SK-N-SH (cell line): ENCODE data around the gene IRX2. TPM values are rescaled to one million over a fixed set of nuclear protein-coding genes. Genes with fewer than 3 reads are reported as not detected.

Experiments used
- CTCF ChIA-PET: fragments of 300-600, 350-600 bp; formaldehyde crosslinking; extraction: SDS; loops from one replicate; lab custom pipeline; 2021; lab: Yijun Ruan, JAX
- POLR2A ChIA-PET: fragments of 350-600 bp; sonication (Branson Sonifier 250); formaldehyde crosslinking; extraction: SDS; loops from one replicate; lab custom pipeline; 2020; ENCODE audit warnings: antibody characterized with exemption, inconsistent platforms; lab: Yijun Ruan, JAX
- DNase-seq: peaks from one replicate; pipeline ENCODE4 v3.0.0; 2012
- H2AFZ ChIP-seq: fragments of 200-600 bp; sonication (generic); 2 replicates; pipeline ENCODE4 v1.8.1; 2016; ENCODE audit warnings: antibody characterized with exemption, mild to moderate bottlenecking, low read depth
- H3F3A ChIP-seq: fragments of 200-600 bp; sonication (generic); replicated peaks from 2 replicates; pipeline ENCODE3; 2016; ENCODE audit warnings: antibody characterized with exemption, mild to moderate bottlenecking; ENCODE audit not compliant: insufficient read depth
- H3K27ac ChIP-seq, 2 experiments: fragments of 200-500 bp in 1 of 2; fragments of 200-600 bp in 1 of 2; sonication (Bioruptor generic) in 1 of 2; sonication (generic), shearing (Covaris generic) in 1 of 2; 2 replicates each; pipeline versions ENCODE4 v1.5.1 to v1.6.1; 2014 to 2016; ENCODE audit warnings: low read depth in 2 of 2, inconsistent platforms in 1 of 2, low read length in 1 of 2, mild to moderate bottlenecking in 1 of 2, mixed read lengths in 1 of 2
- H3K27me3 ChIP-seq: fragments of 200-600 bp; sonication (generic), shearing (Covaris generic); 2 replicates; pipeline ENCODE4 v1.6.1; 2016; ENCODE audit warnings: mixed run types; ENCODE audit not compliant: insufficient read depth
- H3K36me3 ChIP-seq, 2 experiments: fragments of 200-500 bp in 1 of 2; fragments of 200-600 bp in 1 of 2; sonication (Bioruptor generic) in 1 of 2; sonication (generic) in 1 of 2; replicated peaks in 1 of 2; 2 replicates each; pipeline versions ENCODE3 to v1.5.1; 2014 to 2016; ENCODE audit warnings: low read length in 1 of 2, mild to moderate bottlenecking in 1 of 2; ENCODE audit not compliant: insufficient read depth in 2 of 2, control insufficient read depth in 1 of 2
- H3K4me1 ChIP-seq, 2 experiments: fragments of 200-500 bp in 1 of 2; fragments of 200-600 bp in 1 of 2; sonication (Bioruptor generic) in 1 of 2; sonication (generic), shearing (Covaris generic) in 1 of 2; 2 replicates each; pipeline versions ENCODE4 v1.5.1 to v1.6.1; 2014 to 2016; ENCODE audit warnings: low read depth in 1 of 2, low read length in 1 of 2, mixed run types in 1 of 2; ENCODE audit not compliant: insufficient read depth in 2 of 2, control insufficient read depth in 1 of 2
- H3K4me2 ChIP-seq: fragments of 200-600 bp; sonication (generic), shearing (Covaris generic); 2 replicates; pipeline ENCODE4 v1.6.1; 2017; ENCODE audit warnings: mixed run types
- H3K4me3 ChIP-seq, 2 experiments: fragments of 200-500 bp in 1 of 2; fragments of 200-600 bp in 1 of 2; sonication (Bioruptor generic) in 1 of 2; sonication (generic), shearing (Covaris generic) in 1 of 2; 2 replicates each; pipeline versions ENCODE4 v1.5.1 to v1.8.1; 2014 to 2016; ENCODE audit warnings: low read depth in 2 of 2, inconsistent platforms in 1 of 2, low read length in 1 of 2, mild to moderate bottlenecking in 1 of 2, mixed read lengths in 1 of 2, moderate library complexity in 1 of 2
- H3K79me2 ChIP-seq: fragments of 200-600 bp; sonication (generic); 2 replicates; pipeline ENCODE4 v1.8.1; 2017; ENCODE audit warnings: mild to moderate bottlenecking; ENCODE audit not compliant: insufficient read depth
- H3K9ac ChIP-seq: fragments of 200-600 bp; sonication (generic); 2 replicates; pipeline ENCODE4 v1.6.1; 2017; ENCODE audit warnings: mixed run types
- H3K9me2 ChIP-seq: fragments of 200-600 bp; sonication (generic); 2 replicates; pipeline ENCODE4 v1.6.1; 2017; ENCODE audit warnings: mixed run types
- H3K9me3 ChIP-seq: fragments of 200-600 bp; sonication (generic); 2 replicates; pipeline ENCODE4 v1.6.1; 2017; ENCODE audit warnings: mixed run types, mild to moderate bottlenecking, moderate library complexity
- H4K20me1 ChIP-seq: fragments of 200-600 bp; sonication (generic); 2 replicates; pipeline ENCODE4 v1.6.1; 2017; ENCODE audit warnings: mild to moderate bottlenecking, mixed run types; ENCODE audit not compliant: insufficient read depth
- EZH2phosphoT487 ChIP-seq: fragments of 200-600 bp; sonication (generic); IDR thresholded peaks from 2 replicates; pipeline ENCODE4 v1.6.1; 2017; ENCODE audit warnings: low read depth, mixed run types, mild to moderate bottlenecking, antibody characterized with exemption, moderate library complexity, borderline replicate concordance
- FOXM1 ChIP-seq: IDR thresholded peaks from 2 replicates; pipeline ENCODE4 v1.4.0; 2012; ENCODE audit warnings: low read depth, mild to moderate bottlenecking
- GABPA ChIP-seq: IDR thresholded peaks from 2 replicates; pipeline ENCODE4 v1.4.0; 2012; ENCODE audit warnings: low read depth, mild to moderate bottlenecking
- GATA2 ChIP-seq: sonication (generic); formaldehyde crosslinking; IDR thresholded peaks from 2 replicates; pipeline ENCODE4 v1.5.0; 2020; ENCODE audit warnings: mild to moderate bottlenecking, missing genetic modification reagents
- JUND ChIP-seq: IDR thresholded peaks from 2 replicates; pipeline ENCODE4 v1.4.0; 2012
- MEF2A ChIP-seq: IDR thresholded peaks from 2 replicates; pipeline ENCODE4 v1.4.0; 2012; ENCODE audit warnings: low read depth, borderline replicate concordance
- MXI1 ChIP-seq: IDR thresholded peaks from 2 replicates; pipeline ENCODE4 v1.6.1; 2012; ENCODE audit warnings: mild to moderate bottlenecking, low read depth, low read length, improper control_type of control experiment
- NFIC ChIP-seq: IDR thresholded peaks from 2 replicates; pipeline ENCODE4 v1.4.0; 2012; ENCODE audit warnings: borderline replicate concordance
- POLR2AphosphoS5 ChIP-seq: IDR thresholded peaks from 2 replicates; pipeline ENCODE4 v1.6.1; 2012; ENCODE audit warnings: low read depth, low read length
- RFX5 ChIP-seq: IDR thresholded peaks from 2 replicates; pipeline ENCODE4 v1.6.1; 2012; ENCODE audit warnings: mild to moderate bottlenecking, improper control_type of control experiment, low read length
- TAF1 ChIP-seq: IDR thresholded peaks from 2 replicates; pipeline ENCODE4 v1.6.1; 2012; ENCODE audit warnings: low read depth, mild to moderate bottlenecking, low read length, moderate library complexity, borderline replicate concordance
- TCF12 ChIP-seq: IDR thresholded peaks from 2 replicates; pipeline ENCODE4 v1.4.0; 2012
- WGBS: methylation state at CpG from one replicate; pipeline ENCODE4 v1.1.6; 2017; ENCODE audit warnings: low lambda C conversion rate; 5-methylcytosine and 5-hydroxymethylcytosine counted together
- polyA plus RNA-seq, 3 experiments: library from polyadenylated mRNA; depleted of rRNA; stranded (reverse); fragments of >200 nt; gene quantifications; 2 replicates each; pipeline ENCODE4 v1.2.3, GENCODE V29; 2012
- TF ChIP-seq, protein P1 (sequence below): IDR thresholded peaks from 2 replicates; pipeline ENCODE4 v1.4.0; 2012; ENCODE audit warnings: low read depth, borderline replicate concordance
- TF ChIP-seq, protein P2 (sequence below): fragments of 150-350 bp; IDR thresholded peaks from 2 replicates; pipeline ENCODE4 v1.6.1; 2017; ENCODE audit warnings: antibody characterized with exemption, low read length, low read depth, borderline replicate concordance
- TF ChIP-seq, protein P3 (sequence below): fragments of 150-350 bp; IDR thresholded peaks from 2 replicates; pipeline ENCODE4 v1.6.1; 2016; ENCODE audit warnings: mild to moderate bottlenecking, low read depth, low read length
- TF ChIP-seq, protein P4 (sequence below): IDR thresholded peaks from 2 replicates; pipeline ENCODE4; 2012
- TF ChIP-seq, protein P5 (sequence below): fragments of 200-600 bp; sonication (generic); IDR thresholded peaks from 2 replicates; pipeline ENCODE4 v1.6.1; 2017; ENCODE audit warnings: antibody characterized with exemption, mild to moderate bottlenecking, moderate library complexity

Gene IRX2
- polyA plus RNA-seq, 1 of the 3 experiments (the other 2 are of a cell fraction): not detected

DNA sequence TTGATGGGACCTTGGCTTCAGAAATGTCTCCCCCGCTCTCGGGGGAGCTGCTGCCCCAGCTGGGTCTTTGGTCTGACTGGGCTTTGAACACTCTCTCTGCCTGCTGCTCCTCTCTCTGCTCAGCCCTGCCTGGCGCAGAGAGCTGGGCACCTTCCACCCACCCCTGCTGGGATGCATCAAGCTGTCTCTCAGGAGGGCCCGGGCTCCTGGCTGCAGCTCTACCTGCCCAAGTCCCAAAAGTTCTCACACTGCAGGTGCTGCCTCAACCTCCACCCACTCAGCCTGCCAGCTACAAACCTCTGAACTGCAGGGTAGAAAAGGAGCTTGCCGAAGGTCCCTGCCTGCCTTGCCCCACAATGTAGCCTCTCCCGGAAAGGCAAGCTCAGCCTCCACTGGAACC is 36.7 kb downstream of the IRX2 start:
- no peak for TF ChIP-seq EZH2phosphoT487
- no peak for TF ChIP-seq MXI1
- no peak for TF ChIP-seq JUND
- TF ChIP-seq TAF1: no peak
- TF ChIP-seq, protein P1, sequence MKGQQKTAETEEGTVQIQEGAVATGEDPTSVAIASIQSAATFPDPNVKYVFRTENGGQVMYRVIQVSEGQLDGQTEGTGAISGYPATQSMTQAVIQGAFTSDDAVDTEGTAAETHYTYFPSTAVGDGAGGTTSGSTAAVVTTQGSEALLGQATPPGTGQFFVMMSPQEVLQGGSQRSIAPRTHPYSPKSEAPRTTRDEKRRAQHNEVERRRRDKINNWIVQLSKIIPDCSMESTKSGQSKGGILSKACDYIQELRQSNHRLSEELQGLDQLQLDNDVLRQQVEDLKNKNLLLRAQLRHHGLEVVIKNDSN: no peak
- no peak for TF ChIP-seq RFX5
- TF ChIP-seq, protein P2, sequence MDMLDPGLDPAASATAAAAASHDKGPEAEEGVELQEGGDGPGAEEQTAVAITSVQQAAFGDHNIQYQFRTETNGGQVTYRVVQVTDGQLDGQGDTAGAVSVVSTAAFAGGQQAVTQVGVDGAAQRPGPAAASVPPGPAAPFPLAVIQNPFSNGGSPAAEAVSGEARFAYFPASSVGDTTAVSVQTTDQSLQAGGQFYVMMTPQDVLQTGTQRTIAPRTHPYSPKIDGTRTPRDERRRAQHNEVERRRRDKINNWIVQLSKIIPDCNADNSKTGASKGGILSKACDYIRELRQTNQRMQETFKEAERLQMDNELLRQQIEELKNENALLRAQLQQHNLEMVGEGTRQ: no peak
- no peak for TF ChIP-seq FOXM1
- TF ChIP-seq, protein P3, sequence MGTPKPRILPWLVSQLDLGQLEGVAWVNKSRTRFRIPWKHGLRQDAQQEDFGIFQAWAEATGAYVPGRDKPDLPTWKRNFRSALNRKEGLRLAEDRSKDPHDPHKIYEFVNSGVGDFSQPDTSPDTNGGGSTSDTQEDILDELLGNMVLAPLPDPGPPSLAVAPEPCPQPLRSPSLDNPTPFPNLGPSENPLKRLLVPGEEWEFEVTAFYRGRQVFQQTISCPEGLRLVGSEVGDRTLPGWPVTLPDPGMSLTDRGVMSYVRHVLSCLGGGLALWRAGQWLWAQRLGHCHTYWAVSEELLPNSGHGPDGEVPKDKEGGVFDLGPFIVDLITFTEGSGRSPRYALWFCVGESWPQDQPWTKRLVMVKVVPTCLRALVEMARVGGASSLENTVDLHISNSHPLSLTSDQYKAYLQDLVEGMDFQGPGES: no peak
- no peak for TF ChIP-seq NFIC
- TF ChIP-seq, protein P4, sequence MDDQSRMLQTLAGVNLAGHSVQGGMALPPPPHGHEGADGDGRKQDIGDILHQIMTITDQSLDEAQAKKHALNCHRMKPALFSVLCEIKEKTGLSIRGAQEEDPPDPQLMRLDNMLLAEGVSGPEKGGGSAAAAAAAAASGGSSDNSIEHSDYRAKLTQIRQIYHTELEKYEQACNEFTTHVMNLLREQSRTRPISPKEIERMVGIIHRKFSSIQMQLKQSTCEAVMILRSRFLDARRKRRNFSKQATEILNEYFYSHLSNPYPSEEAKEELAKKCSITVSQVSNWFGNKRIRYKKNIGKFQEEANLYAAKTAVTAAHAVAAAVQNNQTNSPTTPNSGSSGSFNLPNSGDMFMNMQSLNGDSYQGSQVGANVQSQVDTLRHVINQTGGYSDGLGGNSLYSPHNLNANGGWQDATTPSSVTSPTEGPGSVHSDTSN: no peak
- no peak for TF ChIP-seq GABPA
- no peak for TF ChIP-seq MEF2A
- TF ChIP-seq, protein P5, sequence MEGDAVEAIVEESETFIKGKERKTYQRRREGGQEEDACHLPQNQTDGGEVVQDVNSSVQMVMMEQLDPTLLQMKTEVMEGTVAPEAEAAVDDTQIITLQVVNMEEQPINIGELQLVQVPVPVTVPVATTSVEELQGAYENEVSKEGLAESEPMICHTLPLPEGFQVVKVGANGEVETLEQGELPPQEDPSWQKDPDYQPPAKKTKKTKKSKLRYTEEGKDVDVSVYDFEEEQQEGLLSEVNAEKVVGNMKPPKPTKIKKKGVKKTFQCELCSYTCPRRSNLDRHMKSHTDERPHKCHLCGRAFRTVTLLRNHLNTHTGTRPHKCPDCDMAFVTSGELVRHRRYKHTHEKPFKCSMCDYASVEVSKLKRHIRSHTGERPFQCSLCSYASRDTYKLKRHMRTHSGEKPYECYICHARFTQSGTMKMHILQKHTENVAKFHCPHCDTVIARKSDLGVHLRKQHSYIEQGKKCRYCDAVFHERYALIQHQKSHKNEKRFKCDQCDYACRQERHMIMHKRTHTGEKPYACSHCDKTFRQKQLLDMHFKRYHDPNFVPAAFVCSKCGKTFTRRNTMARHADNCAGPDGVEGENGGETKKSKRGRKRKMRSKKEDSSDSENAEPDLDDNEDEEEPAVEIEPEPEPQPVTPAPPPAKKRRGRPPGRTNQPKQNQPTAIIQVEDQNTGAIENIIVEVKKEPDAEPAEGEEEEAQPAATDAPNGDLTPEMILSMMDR: no peak
- no peak for TF ChIP-seq POLR2AphosphoS5
- TF ChIP-seq GATA2 (CRISPR knock-in tag): no peak
- TF ChIP-seq TCF12: no peak
- H3K27me3 ChIP-seq: peaks cover 9% of the 10 kb centered on the region; the same call in 1 of the 2 replicates
- H3K9me2 ChIP-seq: no peaks in the 10 kb centered on the region
- no peak overlapping the region for H3K27ac ChIP-seq
- H3K4me3 ChIP-seq: no peak overlapping the region
- no peaks in the 10 kb centered on the region for H3K9me3 ChIP-seq
- POLR2A ChIA-PET: no interaction called here
- no peak for DNase-seq
- H4K20me1 ChIP-seq: no peaks in the 10 kb centered on the region
- H3K9ac ChIP-seq: no peak overlapping the region
- no peak overlapping the region for H2AFZ ChIP-seq
- no peaks in the 10 kb centered on the region for H3F3A ChIP-seq
- CTCF ChIA-PET: interaction anchor here (1.2 kb wide), 1 partner anchor 13 kb away, joined by 4 read pairs; no protein-coding TSS in a partner anchor
- 0% methylated on average over 2 of the region's 6 CpGs for WGBS
- no peaks in the 10 kb centered on the region for H3K79me2 ChIP-seq
- H3K36me3 ChIP-seq: no peaks in the 10 kb centered on the region
- H3K4me2 ChIP-seq: no peak overlapping the region
- H3K4me1 ChIP-seq: no peaks in the 10 kb centered on the region
